ENCODE data around the gene TNP2.

TNP2 gene

DNA sequence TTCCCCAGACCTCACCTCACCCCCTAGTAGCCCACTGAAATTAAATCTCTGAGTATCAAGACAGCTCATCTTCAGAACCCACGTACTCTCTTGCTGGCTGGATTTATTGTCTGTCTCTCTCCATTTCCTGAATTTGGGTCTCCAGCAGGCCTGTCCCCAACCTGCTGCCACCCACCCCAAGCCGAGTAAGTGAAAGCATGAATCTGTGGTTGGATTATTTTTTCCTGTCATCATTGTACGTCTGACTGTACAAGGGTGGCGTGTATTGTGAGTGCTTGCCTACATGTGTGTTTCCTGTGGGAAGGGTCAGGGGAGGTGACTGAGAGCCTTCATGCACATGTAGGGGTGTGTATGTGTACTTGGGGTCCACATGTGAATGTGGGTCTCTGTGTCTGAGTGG is 5.4 kb downstream of the TNP2 start:
- no peak for DNase-seq (ENCODE audit: extremely low spot score)
- CTCF ChIA-PET = no interaction called here
- POLR2A ChIA-PET = no interaction called here
- TF ChIP-seq ZNF384 (IDR thresholded peaks at IDR 0.05) (no peak), FOXM1 (IDR thresholded peaks at IDR 0.05; ENCODE audit: borderline replicate concordance) (no peak), TARDBP (IDR thresholded peaks at IDR 0.05) (no peak), PKNOX1 (IDR thresholded peaks at IDR 0.05) (no peak), HDGF (IDR thresholded peaks at IDR 0.05; ENCODE audit: borderline replicate concordance) (no peak), NFRKB (IDR thresholded peaks at IDR 0.05) (no peak), ELF4 (IDR thresholded peaks at IDR 0.05) (no peak), SUZ12 (IDR thresholded peaks at IDR 0.05) (no peak), FOXK2 (IDR thresholded peaks at IDR 0.05) (no peak), LEF1 (IDR thresholded peaks at IDR 0.05; ENCODE audit: borderline replicate concordance) (no peak), BHLHE40 (IDR thresholded peaks at IDR 0.05; ENCODE audit: borderline replicate concordance) (no peak), ARNT (IDR thresholded peaks at IDR 0.05) (no peak), L3MBTL2 (conservative IDR thresholded peaks at IDR 0.05) (no peak), FOXA1 (IDR thresholded peaks at IDR 0.05) (no peak), CTBP1 (IDR thresholded peaks at IDR 0.05; ENCODE audit: borderline replicate concordance) (no peak), SP1 (IDR thresholded peaks at IDR 0.05) (no peak)

DNA sequence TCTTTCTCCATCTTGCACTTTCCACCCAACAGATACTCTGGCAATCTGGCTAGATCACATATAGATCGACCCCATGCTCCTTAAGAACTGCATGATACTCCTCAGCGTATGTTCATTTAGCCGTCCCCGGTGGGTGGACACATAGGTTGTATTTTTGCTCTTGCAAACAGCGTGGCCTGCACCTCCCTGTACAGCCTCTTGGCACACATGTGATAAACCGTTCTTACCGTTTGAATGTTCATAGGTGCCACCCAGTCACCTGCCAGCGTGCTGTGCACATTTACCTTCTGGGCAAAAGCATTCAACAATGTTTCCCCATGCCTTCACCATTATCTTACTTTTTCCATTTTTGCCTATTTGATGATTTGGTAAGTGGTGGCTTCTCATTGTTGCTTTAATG is 6.2 kb downstream of the TNP2 start:
- CTCF ChIA-PET = no interaction called here

GRCh38 chr16:11260596-11260966 is 8.5 kb downstream of the TNP2 start:
- CTCF ChIA-PET = interaction anchor here (0.6 kb wide), 2 partner anchors 96 to 274 kb away, joined by 3 to 4 read pairs; no protein-coding TSS in a partner anchor
- POLR2A ChIA-PET = no interaction called here
- no peak for DNase-seq (ENCODE audit: extremely low spot score)
- TF ChIP-seq NFRKB (IDR thresholded peaks at IDR 0.05) (no peak), FOXM1 (IDR thresholded peaks at IDR 0.05; ENCODE audit: borderline replicate concordance) (no peak), ARNT (IDR thresholded peaks at IDR 0.05) (no peak), PKNOX1 (IDR thresholded peaks at IDR 0.05) (no peak), ELF4 (IDR thresholded peaks at IDR 0.05) (no peak)

More for the DNA sequence above, 6.2 kb downstream of the TNP2 start:
- TF ChIP-seq SP1 (IDR thresholded peaks at IDR 0.05) (no peak), SUZ12 (IDR thresholded peaks at IDR 0.05) (no peak)
- POLR2A ChIA-PET = no interaction called here
- DNase-seq (ENCODE audit: extremely low spot score) = no peak

DNA sequence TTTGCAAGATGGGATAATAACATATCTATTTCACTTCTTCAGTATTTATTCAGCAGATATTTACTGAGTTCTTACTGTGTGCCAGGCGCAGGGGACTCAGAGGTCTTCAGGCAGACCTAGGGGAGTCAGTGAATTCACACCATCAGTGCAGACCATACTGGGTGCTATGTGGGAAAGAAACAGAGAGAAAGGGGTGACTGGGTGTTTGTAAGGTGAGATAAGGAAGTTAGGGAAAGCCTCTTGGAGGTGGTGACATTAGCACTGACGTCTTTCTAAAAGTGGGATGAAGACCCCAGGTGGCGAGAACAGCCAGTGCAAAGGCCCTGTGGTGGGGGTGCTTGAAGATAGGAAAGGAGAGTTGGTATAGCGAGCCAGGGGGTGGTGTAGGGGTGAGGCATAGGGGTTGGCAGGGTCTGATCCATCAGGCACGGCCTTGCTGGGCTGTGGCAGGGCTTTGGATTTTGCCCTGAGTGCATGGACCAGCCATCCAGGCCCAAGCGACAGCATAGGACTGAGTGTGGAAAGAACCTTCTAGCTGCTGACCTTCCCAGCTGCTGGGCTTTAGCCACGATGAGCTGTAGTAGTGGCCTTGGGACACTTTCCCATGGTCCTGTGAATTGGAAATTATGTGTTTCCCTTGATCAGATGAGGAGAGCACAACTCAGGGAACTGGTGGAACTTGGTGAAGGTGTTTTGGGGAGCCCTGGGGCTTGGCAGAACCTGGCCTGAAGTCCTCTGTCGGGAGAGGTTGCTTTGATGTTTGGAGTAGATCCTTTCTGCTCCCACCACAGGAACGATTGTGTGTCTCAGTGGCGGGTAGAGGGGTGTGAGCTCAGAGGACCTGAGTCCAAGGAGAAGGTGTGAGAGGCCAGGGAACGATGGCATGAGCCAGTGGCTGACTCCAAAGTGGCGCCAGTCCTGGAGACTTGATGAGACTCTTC is 9.2 kb downstream of the TNP2 start:
- no peak for TF ChIP-seq CTBP1 (IDR thresholded peaks at IDR 0.05; ENCODE audit: borderline replicate concordance)
- no peak for TF ChIP-seq FOXM1 (IDR thresholded peaks at IDR 0.05; ENCODE audit: borderline replicate concordance)
- no peak for TF ChIP-seq ELF4 (IDR thresholded peaks at IDR 0.05)
- TF ChIP-seq HDGF (IDR thresholded peaks at IDR 0.05; ENCODE audit: borderline replicate concordance) = no peak
- TF ChIP-seq PKNOX1 (IDR thresholded peaks at IDR 0.05) = no peak
- no peak for TF ChIP-seq ZNF384 (IDR thresholded peaks at IDR 0.05)
- TF ChIP-seq FOXA1 (IDR thresholded peaks at IDR 0.05) = no peak
- no peak for TF ChIP-seq FOXK2 (IDR thresholded peaks at IDR 0.05)
- no peak for TF ChIP-seq SUZ12 (IDR thresholded peaks at IDR 0.05)
- no peak for TF ChIP-seq TARDBP (IDR thresholded peaks at IDR 0.05)
- TF ChIP-seq ARNT (IDR thresholded peaks at IDR 0.05) = no peak
- no peak for TF ChIP-seq LEF1 (IDR thresholded peaks at IDR 0.05; ENCODE audit: borderline replicate concordance)
- no peak for TF ChIP-seq BHLHE40 (IDR thresholded peaks at IDR 0.05; ENCODE audit: borderline replicate concordance)
- no peak for TF ChIP-seq NFRKB (IDR thresholded peaks at IDR 0.05)
- TF ChIP-seq L3MBTL2 (conservative IDR thresholded peaks at IDR 0.05) = no peak
- TF ChIP-seq SP1 (IDR thresholded peaks at IDR 0.05) = no peak
- ChIA-PET POLR2A (no interaction called here), CTCF (interaction anchor here (0.6 kb wide), 2 partner anchors 96 to 273 kb away, joined by 3 to 4 read pairs; no protein-coding TSS in a partner anchor)
- DNase-seq (ENCODE audit: extremely low spot score) = no peak

- POLR2A ChIA-PET = no interaction called here
- TF ChIP-seq FOXM1 (IDR thresholded peaks at IDR 0.05; ENCODE audit: borderline replicate concordance) (no peak), SUZ12 (IDR thresholded peaks at IDR 0.05) (no peak), NFRKB (IDR thresholded peaks at IDR 0.05) (no peak), FOXK2 (IDR thresholded peaks at IDR 0.05) (no peak), ELF4 (IDR thresholded peaks at IDR 0.05) (no peak), BHLHE40 (IDR thresholded peaks at IDR 0.05; ENCODE audit: borderline replicate concordance) (no peak), CTBP1 (IDR thresholded peaks at IDR 0.05; ENCODE audit: borderline replicate concordance) (no peak), ZNF384 (IDR thresholded peaks at IDR 0.05) (no peak), L3MBTL2 (conservative IDR thresholded peaks at IDR 0.05) (no peak), ARNT (IDR thresholded peaks at IDR 0.05) (no peak), TARDBP (IDR thresholded peaks at IDR 0.05) (no peak), PKNOX1 (IDR thresholded peaks at IDR 0.05) (no peak), LEF1 (IDR thresholded peaks at IDR 0.05; ENCODE audit: borderline replicate concordance) (no peak), FOXA1 (IDR thresholded peaks at IDR 0.05) (no peak), HDGF (IDR thresholded peaks at IDR 0.05; ENCODE audit: borderline replicate concordance) (no peak), SP1 (IDR thresholded peaks at IDR 0.05) (no peak)
- DNase-seq (ENCODE audit: extremely low spot score) = no peak
- CTCF ChIA-PET = interaction anchor here (0.9 kb wide), 1 partner anchor 128 kb away, joined by 4 read pairs; no protein-coding TSS in a partner anchor
These were observed 10.3 kb downstream of the TNP2 start for GRCh38 chr16:11258553-11259492.

All from HEK293T (cell line).